ENCODE results near the gene PRR23C. TPM values are rescaled to one million over a fixed set of nuclear protein-coding genes. Genes with fewer than 3 reads are reported as not detected.

The PRR23C gene
- total RNA-seq, 4 donors from 2014 or later = not detected

GRCh38 chr3:139084176-139084575 lies 39.5 kb upstream of the PRR23C start:
- Histone ChIP-seq H3K36me3 (no peaks in the 10 kb centered on the region), H3K27me3 (no peaks in the 10 kb centered on the region), H3K4me1 (no peaks in the 10 kb centered on the region), H3K4me3 (no peak overlapping the region), H3K9me3 (no peaks in the 10 kb centered on the region), H3K27ac (no peak overlapping the region)
- TF ChIP-seq POLR2AphosphoS5 (IDR thresholded peaks at IDR 0.05) (no peak), CTCF (IDR thresholded peaks at IDR 0.05) (no peak), POLR2A (IDR thresholded peaks at IDR 0.05) (no peak), EP300 (IDR thresholded peaks at IDR 0.05; ENCODE audit: low read depth) (no peak)
- intact Hi-C loops (cut with DNase I; ENCODE audit: low total_unique reads) (no loop called here), in situ Hi-C loops (cut with MboI; ENCODE audit: low pct_ligation_motif_present in 1 of 4, low pct_unique_long_range_greater_than_20kb in 1 of 4, low sequenced_read_pairs in 3 of 4) (no loop called here)
- DNase-seq = no peak

GRCh38 chr3:139074565-139075115 lies 29.9 kb upstream of the PRR23C start:
- no peak overlapping the region for H3K4me3 ChIP-seq
- in situ Hi-C loops (cut with MboI; ENCODE audit: low pct_ligation_motif_present in 1 of 4, low pct_unique_long_range_greater_than_20kb in 1 of 4, low sequenced_read_pairs in 3 of 4) (no loop called here), intact Hi-C loops (cut with DNase I; ENCODE audit: low total_unique reads) (no loop called here)
- TF ChIP-seq EP300 (IDR thresholded peaks at IDR 0.05; ENCODE audit: low read depth) (no peak), CTCF (IDR thresholded peaks at IDR 0.05) (no peak), POLR2A (IDR thresholded peaks at IDR 0.05) (no peak), POLR2AphosphoS5 (IDR thresholded peaks at IDR 0.05) (no peak)
- H3K9me3 ChIP-seq = peaks cover 0 to 14% of the 10 kb centered on the region in 2 donors
- no peaks in the 10 kb centered on the region for H3K36me3 ChIP-seq
- H3K27ac ChIP-seq = no peak overlapping the region
- H3K4me1 ChIP-seq = no peaks in the 10 kb centered on the region
- no peak for DNase-seq
- 68 to 93% methylated on average over 2 of the region's 2 CpGs for WGBS, 2 donors (ENCODE audit: low coverage in 1 of 2)
- no peaks in the 10 kb centered on the region for H3K27me3 ChIP-seq

GRCh38 chr3:139062918-139063317 lies 18.2 kb upstream of the PRR23C start:
- Histone ChIP-seq H3K4me1 (no peaks in the 10 kb centered on the region), H3K27me3 (no peaks in the 10 kb centered on the region), H3K4me3 (no peak overlapping the region), H3K36me3 (no peaks in the 10 kb centered on the region), H3K27ac (no peak overlapping the region), H3K9me3 (no peaks in the 10 kb centered on the region)
- TF ChIP-seq POLR2AphosphoS5 (IDR thresholded peaks at IDR 0.05) (no peak), POLR2A (IDR thresholded peaks at IDR 0.05) (no peak), EP300 (IDR thresholded peaks at IDR 0.05; ENCODE audit: low read depth) (no peak), CTCF (IDR thresholded peaks at IDR 0.05) (no peak)
- WGBS, 2 donors (ENCODE audit: low coverage in 1 of 2) = 53 to 56% methylated on average over 1 of the region's 1 CpG
- no peak for DNase-seq
- in situ Hi-C loops (cut with MboI; ENCODE audit: low pct_ligation_motif_present in 1 of 4, low pct_unique_long_range_greater_than_20kb in 1 of 4, low sequenced_read_pairs in 3 of 4) (no loop called here), intact Hi-C loops (cut with DNase I; ENCODE audit: low total_unique reads) (no loop called here)

- Histone ChIP-seq H3K9me3 (peaks cover 0 to 11% of the 10 kb centered on the region in 2 donors), H3K36me3 (no peaks in the 10 kb centered on the region), H3K4me1 (no peaks in the 10 kb centered on the region), H3K27ac (no peak overlapping the region), H3K4me3 (no peak overlapping the region), H3K27me3 (no peaks in the 10 kb centered on the region)
- intact Hi-C loops (cut with DNase I; ENCODE audit: low total_unique reads) = no loop called here
- in situ Hi-C loops (cut with MboI; ENCODE audit: low pct_ligation_motif_present in 1 of 4, low pct_unique_long_range_greater_than_20kb in 1 of 4, low sequenced_read_pairs in 3 of 4) = no loop called here
- TF ChIP-seq CTCF (IDR thresholded peaks at IDR 0.05) (no peak), POLR2AphosphoS5 (IDR thresholded peaks at IDR 0.05) (no peak), POLR2A (IDR thresholded peaks at IDR 0.05) (no peak), EP300 (IDR thresholded peaks at IDR 0.05; ENCODE audit: low read depth) (no peak)
- DNase-seq = no peak
- 89 to 96% methylated on average over 2 of the region's 2 CpGs for WGBS, 2 donors (ENCODE audit: low coverage in 1 of 2)
Measured at GRCh38 chr3:139052802-139053600, 8.3 kb upstream of the PRR23C start.
